K562 (cell line): ENCODE results near the gene GRIK2. TPM values are rescaled to one million over a fixed set of nuclear protein-coding genes. Genes with fewer than 3 reads are reported as not detected.

Source experiments
- CBX3 ChIP-seq, 2 experiments: IDR thresholded peaks; 1 replicate in 1 of 2; 2 replicates in 1 of 2; pipeline ENCODE4 v1.6.1; 2012; ENCODE audit warnings: inconsistent platforms in 2 of 2, low read length in 2 of 2, borderline replicate concordance in 1 of 2, control low read depth in 1 of 2
- ETV1 ChIP-seq: fragments of 450-650 bp; conservative IDR thresholded peaks from 2 replicates; pipeline ENCODE4 v1.6.1; 2016; ENCODE audit warnings: missing genetic modification characterization, control low read depth, low read depth, missing compliant biosample characterization
- MTA2 ChIP-seq: fragments of 450-650 bp; IDR thresholded peaks from 2 replicates; pipeline ENCODE4 v1.6.1; 2016; ENCODE audit warnings: low read depth
- NFRKB ChIP-seq: fragments of 450-650 bp; IDR thresholded peaks from 2 replicates; pipeline ENCODE4 v1.6.1; 2016; ENCODE audit warnings: low read depth
- SAFB2 ChIP-seq: fragments of 200-400 bp; formaldehyde crosslinking; IDR thresholded peaks from 2 replicates; pipeline ENCODE4 v1.6.1; 2018; ENCODE audit warnings: borderline replicate concordance, low read length, low read depth, moderate library complexity; ENCODE audit not compliant: severe bottlenecking
- U2AF1 ChIP-seq: fragments of 200-400 bp; formaldehyde crosslinking; optimal IDR thresholded peaks from 2 replicates; pipeline ENCODE3; 2017; ENCODE audit warnings: mild to moderate bottlenecking, low read depth, low read length, moderate library complexity
- YY1 ChIP-seq, 3 experiments: IDR thresholded peaks; 2 replicates each; pipeline ENCODE4 v1.6.1; 2011; ENCODE audit warnings: low read length in 2 of 3, mild to moderate bottlenecking in 2 of 3, moderate library complexity in 2 of 3, borderline replicate concordance in 1 of 3, control low read depth in 1 of 3, low read depth in 1 of 3; ENCODE audit not compliant: insufficient read depth in 3 of 3, insufficient replicate concordance in 2 of 3, control insufficient read depth in 1 of 3, insufficient read length in 1 of 3; ENCODE audit errors: extremely low read depth in 1 of 3
- ZBTB17 ChIP-seq: fragments of 450-650 bp; formaldehyde crosslinking; IDR thresholded peaks from 2 replicates; pipeline ENCODE4 v1.4.0; 2020; ENCODE audit warnings: mild to moderate bottlenecking
- ZNF217 ChIP-seq: sonication (generic); formaldehyde crosslinking; IDR thresholded peaks from 2 replicates; pipeline ENCODE4 v1.8.0; 2022; ENCODE audit warnings: mild to moderate bottlenecking, missing genetic modification reagents
- polyA plus RNA-seq, 8 experiments: library from polyadenylated mRNA; depleted of rRNA in 4 of 8; stranded (reverse) in 5 of 8; unstranded in 3 of 8; fragments of >200 nt; fragmentation: Nextera tagmentation in 2 of 8; fragmentation: Illumina TruSeq in 1 of 8; extraction: Ambion mirVana in 2 of 8; extraction: Trizol in 1 of 8; gene quantifications; 2 replicates each; pipeline versions ENCODE4 v1.2.1 to v1.2.3, GENCODE V29; 2011 to 2014; ENCODE audit warnings: inconsistent platforms in 1 of 8, missing spikeins in 1 of 8
- total RNA-seq, 7 experiments: library from RNA; depleted of rRNA in 6 of 7; stranded (reverse); fragments of >200 nt in 6 of 7; fragmentation: Illumina TruSeq in 2 of 7; extraction: Trizol in 2 of 7; gene quantifications; 2 replicates each; pipeline versions ENCODE4 v1.2.1 to v1.2.3, GENCODE V29; 2011 to 2021; ENCODE audit warnings: low replicate concordance in 1 of 7
- TF ChIP-seq, protein P1 (sequence below), 2 experiments: fragments of 450-650 bp in 1 of 2; sonication (generic) in 1 of 2; formaldehyde crosslinking in 1 of 2; IDR thresholded peaks; 2 replicates each; pipeline versions ENCODE4 v1.7.1 to v1.9.0; 2016 to 2022; ENCODE audit warnings: inconsistent platforms in 1 of 2, mild to moderate bottlenecking in 1 of 2, missing genetic modification reagents in 1 of 2
- TF ChIP-seq, protein P2 (sequence below): fragments of 250-450 bp; sonication (Bioruptor Pico); IDR thresholded peaks from 2 replicates; pipeline ENCODE4 v1.4.0; 2020; ENCODE audit warnings: mild to moderate bottlenecking, moderate library complexity
- TF ChIP-seq, protein P3 (sequence below): conservative IDR thresholded peaks from 2 replicates; pipeline ENCODE4 v1.6.1; 2011; ENCODE audit warnings: low read depth, mild to moderate bottlenecking, low read length; ENCODE audit not compliant: control insufficient read depth

The GRIK2 gene
- total and polyA plus RNA-seq, 9 of the 15 experiments (the other 6 are each of a cell fraction or from before 2014, with no cell fraction given) = not detected

DNA sequence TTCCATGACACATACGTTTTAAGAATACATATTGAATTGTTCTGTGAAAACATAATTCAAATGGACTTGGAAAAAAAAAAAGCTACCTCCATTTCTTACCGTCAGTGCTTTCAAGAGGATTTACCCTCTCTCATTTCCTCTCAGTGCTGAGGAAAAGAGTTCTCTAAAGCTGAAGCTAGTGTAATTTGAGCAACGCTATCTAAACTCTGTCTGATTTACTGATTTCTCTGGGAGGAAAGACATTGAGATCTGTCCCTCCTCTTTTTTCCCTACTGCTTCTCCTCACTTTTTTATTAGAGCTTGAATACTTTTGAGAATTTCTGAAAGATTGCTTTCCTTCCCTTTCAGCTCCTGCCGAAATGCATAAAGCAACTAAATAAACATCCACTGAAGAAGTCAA is 41.2 kb upstream of the GRIK2 start (continued):
- TF ChIP-seq, protein P1, sequence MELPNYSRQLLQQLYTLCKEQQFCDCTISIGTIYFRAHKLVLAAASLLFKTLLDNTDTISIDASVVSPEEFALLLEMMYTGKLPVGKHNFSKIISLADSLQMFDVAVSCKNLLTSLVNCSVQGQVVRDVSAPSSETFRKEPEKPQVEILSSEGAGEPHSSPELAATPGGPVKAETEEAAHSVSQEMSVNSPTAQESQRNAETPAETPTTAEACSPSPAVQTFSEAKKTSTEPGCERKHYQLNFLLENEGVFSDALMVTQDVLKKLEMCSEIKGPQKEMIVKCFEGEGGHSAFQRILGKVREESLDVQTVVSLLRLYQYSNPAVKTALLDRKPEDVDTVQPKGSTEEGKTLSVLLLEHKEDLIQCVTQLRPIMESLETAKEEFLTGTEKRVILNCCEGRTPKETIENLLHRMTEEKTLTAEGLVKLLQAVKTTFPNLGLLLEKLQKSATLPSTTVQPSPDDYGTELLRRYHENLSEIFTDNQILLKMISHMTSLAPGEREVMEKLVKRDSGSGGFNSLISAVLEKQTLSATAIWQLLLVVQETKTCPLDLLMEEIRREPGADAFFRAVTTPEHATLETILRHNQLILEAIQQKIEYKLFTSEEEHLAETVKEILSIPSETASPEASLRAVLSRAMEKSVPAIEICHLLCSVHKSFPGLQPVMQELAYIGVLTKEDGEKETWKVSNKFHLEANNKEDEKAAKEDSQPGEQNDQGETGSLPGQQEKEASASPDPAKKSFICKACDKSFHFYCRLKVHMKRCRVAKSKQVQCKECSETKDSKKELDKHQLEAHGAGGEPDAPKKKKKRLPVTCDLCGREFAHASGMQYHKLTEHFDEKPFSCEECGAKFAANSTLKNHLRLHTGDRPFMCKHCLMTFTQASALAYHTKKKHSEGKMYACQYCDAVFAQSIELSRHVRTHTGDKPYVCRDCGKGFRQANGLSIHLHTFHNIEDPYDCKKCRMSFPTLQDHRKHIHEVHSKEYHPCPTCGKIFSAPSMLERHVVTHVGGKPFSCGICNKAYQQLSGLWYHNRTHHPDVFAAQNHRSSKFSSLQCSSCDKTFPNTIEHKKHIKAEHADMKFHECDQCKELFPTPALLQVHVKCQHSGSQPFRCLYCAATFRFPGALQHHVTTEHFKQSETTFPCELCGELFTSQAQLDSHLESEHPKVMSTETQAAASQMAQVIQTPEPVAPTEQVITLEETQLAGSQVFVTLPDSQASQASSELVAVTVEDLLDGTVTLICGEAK (IDR thresholded peaks at IDR 0.05) = no peak
- TF ChIP-seq, protein P1 (CRISPR knock-in tag; IDR thresholded peaks at IDR 0.05) = no peak
- no peak for TF ChIP-seq CBX3 (IDR thresholded peaks at IDR 0.05; ENCODE audit: borderline replicate concordance in 1 of 2, low read length in 2 of 2)
- TF ChIP-seq, protein P2, sequence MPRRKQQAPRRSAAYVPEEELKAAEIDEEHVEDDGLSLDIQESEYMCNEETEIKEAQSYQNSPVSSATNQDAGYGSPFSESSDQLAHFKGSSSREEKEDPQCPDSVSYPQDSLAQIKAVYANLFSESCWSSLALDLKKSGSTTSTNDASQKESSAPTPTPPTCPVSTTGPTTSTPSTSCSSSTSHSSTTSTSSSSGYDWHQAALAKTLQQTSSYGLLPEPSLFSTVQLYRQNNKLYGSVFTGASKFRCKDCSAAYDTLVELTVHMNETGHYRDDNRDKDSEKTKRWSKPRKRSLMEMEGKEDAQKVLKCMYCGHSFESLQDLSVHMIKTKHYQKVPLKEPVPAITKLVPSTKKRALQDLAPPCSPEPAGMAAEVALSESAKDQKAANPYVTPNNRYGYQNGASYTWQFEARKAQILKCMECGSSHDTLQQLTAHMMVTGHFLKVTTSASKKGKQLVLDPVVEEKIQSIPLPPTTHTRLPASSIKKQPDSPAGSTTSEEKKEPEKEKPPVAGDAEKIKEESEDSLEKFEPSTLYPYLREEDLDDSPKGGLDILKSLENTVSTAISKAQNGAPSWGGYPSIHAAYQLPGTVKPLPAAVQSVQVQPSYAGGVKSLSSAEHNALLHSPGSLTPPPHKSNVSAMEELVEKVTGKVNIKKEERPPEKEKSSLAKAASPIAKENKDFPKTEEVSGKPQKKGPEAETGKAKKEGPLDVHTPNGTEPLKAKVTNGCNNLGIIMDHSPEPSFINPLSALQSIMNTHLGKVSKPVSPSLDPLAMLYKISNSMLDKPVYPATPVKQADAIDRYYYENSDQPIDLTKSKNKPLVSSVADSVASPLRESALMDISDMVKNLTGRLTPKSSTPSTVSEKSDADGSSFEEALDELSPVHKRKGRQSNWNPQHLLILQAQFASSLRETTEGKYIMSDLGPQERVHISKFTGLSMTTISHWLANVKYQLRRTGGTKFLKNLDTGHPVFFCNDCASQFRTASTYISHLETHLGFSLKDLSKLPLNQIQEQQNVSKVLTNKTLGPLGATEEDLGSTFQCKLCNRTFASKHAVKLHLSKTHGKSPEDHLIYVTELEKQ (CRISPR knock-in tag) = no peak
- TF ChIP-seq ZNF217 = no peak
- TF ChIP-seq U2AF1 = no peak
- no peak for TF ChIP-seq YY1 (IDR thresholded peaks at IDR 0.05; ENCODE audit: borderline replicate concordance in 1 of 3, control insufficient read depth in 1 of 3, extremely low read depth in 1 of 3, insufficient read depth in 3 of 3, insufficient read length in 1 of 3, insufficient replicate concordance in 2 of 3, low read depth in 1 of 3, low read length in 2 of 3)
- TF ChIP-seq SAFB2 = no peak
- no peak for TF ChIP-seq MTA2
- no peak for TF ChIP-seq ETV1
- no peak for TF ChIP-seq ZBTB17
- no peak for TF ChIP-seq NFRKB
- TF ChIP-seq, protein P3, sequence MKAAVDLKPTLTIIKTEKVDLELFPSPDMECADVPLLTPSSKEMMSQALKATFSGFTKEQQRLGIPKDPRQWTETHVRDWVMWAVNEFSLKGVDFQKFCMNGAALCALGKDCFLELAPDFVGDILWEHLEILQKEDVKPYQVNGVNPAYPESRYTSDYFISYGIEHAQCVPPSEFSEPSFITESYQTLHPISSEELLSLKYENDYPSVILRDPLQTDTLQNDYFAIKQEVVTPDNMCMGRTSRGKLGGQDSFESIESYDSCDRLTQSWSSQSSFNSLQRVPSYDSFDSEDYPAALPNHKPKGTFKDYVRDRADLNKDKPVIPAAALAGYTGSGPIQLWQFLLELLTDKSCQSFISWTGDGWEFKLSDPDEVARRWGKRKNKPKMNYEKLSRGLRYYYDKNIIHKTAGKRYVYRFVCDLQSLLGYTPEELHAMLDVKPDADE = no peak
